Suprapubic skin (tissue), 4 donors: ENCODE results near the gene MAD1L1. TPM values are rescaled to one million over a fixed set of nuclear protein-coding genes. Genes with fewer than 3 reads are reported as not detected.

ENCODE experiments used
- DNase-seq, 2 donors: peaks; one replicate each; pipeline ENCODE4 v3.0.0-alpha.2; 2019; ENCODE audit warnings: low spot score in 2 of 2
- H3K27ac ChIP-seq: fragments of 200-600 bp; sonication (generic); one replicate; pipeline ENCODE4 v1.5.1; 2019
- H3K27me3 ChIP-seq: fragments of 200-600 bp; sonication (generic); one replicate; pipeline ENCODE4 v1.5.1; 2019
- H3K36me3 ChIP-seq: fragments of 200-600 bp; sonication (generic); one replicate; pipeline ENCODE4 v1.5.1; 2019
- H3K4me1 ChIP-seq: fragments of 200-600 bp; sonication (generic); one replicate; pipeline ENCODE4 v1.5.1; 2019
- H3K4me3 ChIP-seq: fragments of 200-600 bp; sonication (generic); one replicate; pipeline ENCODE4 v1.5.1; 2019; ENCODE audit warnings: mild to moderate bottlenecking
- H3K9me3 ChIP-seq: fragments of 200-600 bp; sonication (generic); one replicate; pipeline ENCODE4 v1.5.1; 2019
- EP300 ChIP-seq: sonication (generic); formaldehyde crosslinking; IDR thresholded peaks from one replicate; pipeline ENCODE4 v1.6.1; 2017; ENCODE audit warnings: antibody characterized with exemption
- POLR2A ChIP-seq, 2 donors: fragments of 450-650 bp; IDR thresholded peaks; one replicate each; pipeline ENCODE4 v1.6.1; 2017; ENCODE audit warnings: antibody characterized with exemption in 2 of 2, mild to moderate bottlenecking in 2 of 2, moderate library complexity in 2 of 2
- POLR2AphosphoS5 ChIP-seq, 3 donors: sonication (generic); formaldehyde crosslinking; IDR thresholded peaks; one replicate each; pipeline ENCODE4 v1.6.1; 2017; ENCODE audit warnings: antibody characterized with exemption in 3 of 3
- WGBS: methylation state at CpG from one replicate; pipeline ENCODE4 v1.1.5; 2018; 5-methylcytosine and 5-hydroxymethylcytosine counted together
- total RNA-seq, 4 donors: library from RNA; depleted of rRNA; stranded (reverse); fragments of >200 nt; gene quantifications; one replicate each; pipeline ENCODE4 v1.1.0, GENCODE V29; 2016
- TF ChIP-seq, protein P1 (sequence below), 2 donors: fragments of 200-600 bp in 1 of 2; fragments of 450-650 bp in 1 of 2; sonication (generic) in 1 of 2; IDR thresholded peaks; one replicate each; pipeline ENCODE4 v1.5.1; 2016 to 2019; ENCODE audit warnings: antibody characterized with exemption in 2 of 2, mild to moderate bottlenecking in 1 of 2, moderate library complexity in 1 of 2

The MAD1L1 gene
- total RNA-seq, 4 donors from 2014 or later: 53.2 to 69.8 (median 62.2) TPM

DNA sequence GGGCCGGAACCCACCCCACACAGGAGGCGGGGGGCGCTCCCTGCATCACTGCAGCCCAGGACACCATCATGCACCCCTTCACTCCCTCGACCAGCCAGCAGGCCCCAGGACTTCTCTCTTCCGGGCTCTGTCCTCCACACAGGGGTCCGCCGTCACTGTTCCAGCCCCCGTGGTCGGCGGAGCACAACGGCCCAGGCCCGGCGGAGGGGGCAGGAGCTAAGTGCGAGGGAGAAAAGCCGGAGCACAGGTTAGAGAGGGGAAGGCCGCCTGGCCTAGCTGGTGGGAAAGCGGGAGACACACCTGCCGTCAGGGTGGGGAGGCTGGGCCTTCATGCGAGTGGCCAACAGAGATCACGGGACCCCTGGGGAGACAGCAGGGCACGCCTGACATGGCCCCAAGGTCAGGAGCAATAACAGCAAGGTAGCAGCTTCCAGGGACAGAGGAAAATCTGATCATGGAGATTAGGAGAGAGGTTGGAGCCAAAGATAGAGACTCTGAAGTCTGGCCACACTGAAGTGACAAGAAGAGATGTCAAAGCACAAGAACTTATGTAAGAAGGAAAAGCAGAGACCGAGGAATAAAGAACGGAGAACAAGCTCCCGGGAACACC is 151.1 kb downstream of the MAD1L1 start:
- no peaks in the 10 kb centered on the region for H3K4me1 ChIP-seq

DNA sequence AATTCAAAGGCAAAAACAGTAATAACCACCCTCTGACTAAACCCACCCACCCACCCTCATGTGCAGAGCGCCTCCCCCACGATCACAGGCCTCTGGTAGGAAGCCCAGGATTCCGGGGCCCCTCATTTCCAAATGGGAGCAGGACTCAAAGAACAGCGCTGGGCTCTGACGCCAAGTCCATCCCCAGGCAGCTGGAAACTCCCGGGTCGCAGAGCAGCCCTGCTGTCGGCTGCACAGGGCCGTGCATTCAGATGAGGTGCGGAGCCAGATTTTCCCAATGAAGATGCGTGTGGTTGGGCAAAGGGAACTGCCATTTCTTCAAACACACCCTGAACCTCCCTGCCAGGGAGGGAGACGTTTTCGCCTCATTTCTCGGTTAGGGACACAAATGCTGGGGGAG is 152.3 kb downstream of the MAD1L1 start:
- no peaks in the 10 kb centered on the region for H3K4me1 ChIP-seq
- no peak overlapping the region for H3K4me3 ChIP-seq
- H3K27me3 ChIP-seq: no peaks in the 10 kb centered on the region
- H3K36me3 ChIP-seq: peaks cover 23% of the 10 kb centered on the region
- DNase-seq: no peak
- TF ChIP-seq, protein P1, sequence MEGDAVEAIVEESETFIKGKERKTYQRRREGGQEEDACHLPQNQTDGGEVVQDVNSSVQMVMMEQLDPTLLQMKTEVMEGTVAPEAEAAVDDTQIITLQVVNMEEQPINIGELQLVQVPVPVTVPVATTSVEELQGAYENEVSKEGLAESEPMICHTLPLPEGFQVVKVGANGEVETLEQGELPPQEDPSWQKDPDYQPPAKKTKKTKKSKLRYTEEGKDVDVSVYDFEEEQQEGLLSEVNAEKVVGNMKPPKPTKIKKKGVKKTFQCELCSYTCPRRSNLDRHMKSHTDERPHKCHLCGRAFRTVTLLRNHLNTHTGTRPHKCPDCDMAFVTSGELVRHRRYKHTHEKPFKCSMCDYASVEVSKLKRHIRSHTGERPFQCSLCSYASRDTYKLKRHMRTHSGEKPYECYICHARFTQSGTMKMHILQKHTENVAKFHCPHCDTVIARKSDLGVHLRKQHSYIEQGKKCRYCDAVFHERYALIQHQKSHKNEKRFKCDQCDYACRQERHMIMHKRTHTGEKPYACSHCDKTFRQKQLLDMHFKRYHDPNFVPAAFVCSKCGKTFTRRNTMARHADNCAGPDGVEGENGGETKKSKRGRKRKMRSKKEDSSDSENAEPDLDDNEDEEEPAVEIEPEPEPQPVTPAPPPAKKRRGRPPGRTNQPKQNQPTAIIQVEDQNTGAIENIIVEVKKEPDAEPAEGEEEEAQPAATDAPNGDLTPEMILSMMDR (IDR thresholded peaks at IDR 0.05): no peak
- TF ChIP-seq POLR2AphosphoS5 (IDR thresholded peaks at IDR 0.05): no peak
- TF ChIP-seq POLR2A (IDR thresholded peaks at IDR 0.05): no peak
- no peak for TF ChIP-seq EP300
- H3K27ac ChIP-seq: no peak overlapping the region
- WGBS: 91% methylated on average over 14 of the region's 14 CpGs
- H3K9me3 ChIP-seq: no peaks in the 10 kb centered on the region

More for the DNA sequence above, 151.1 kb downstream of the MAD1L1 start:
- Histone ChIP-seq H3K4me3 (no peak overlapping the region), H3K27ac (no peak overlapping the region), H3K27me3 (no peaks in the 10 kb centered on the region), H3K36me3 (peaks cover 21% of the 10 kb centered on the region), H3K9me3 (no peaks in the 10 kb centered on the region)
- no peak for DNase-seq
- no peak for TF ChIP-seq EP300
- TF ChIP-seq, protein P1 (IDR thresholded peaks at IDR 0.05): no peak
- TF ChIP-seq POLR2A (IDR thresholded peaks at IDR 0.05): no peak
- TF ChIP-seq POLR2AphosphoS5 (IDR thresholded peaks at IDR 0.05): no peak
- WGBS: 94% methylated on average over 17 of the region's 24 CpGs

DNA sequence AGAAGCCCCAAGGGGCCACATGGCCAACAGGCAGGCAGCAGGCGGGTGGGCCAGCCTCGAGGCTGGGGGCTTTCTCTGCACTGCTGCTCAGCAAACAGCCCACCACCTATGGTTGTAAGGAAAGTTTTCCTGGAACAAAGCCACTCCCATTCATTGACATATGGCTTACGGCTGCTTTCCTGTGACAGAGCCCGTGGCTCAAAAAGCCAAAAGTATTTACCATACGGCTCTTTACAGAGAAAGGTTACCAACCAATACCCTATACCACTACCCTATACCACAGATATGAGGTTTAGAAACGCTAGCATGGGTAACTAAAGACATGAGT is 152.7 kb downstream of the MAD1L1 start:
- 82% methylated on average over 6 of the region's 6 CpGs for WGBS
- Histone ChIP-seq H3K27me3 (no peaks in the 10 kb centered on the region), H3K4me3 (no peak overlapping the region), H3K36me3 (peaks cover 23% of the 10 kb centered on the region), H3K9me3 (no peaks in the 10 kb centered on the region), H3K4me1 (no peaks in the 10 kb centered on the region), H3K27ac (no peak overlapping the region)
- no peak for DNase-seq
- no peak for TF ChIP-seq EP300

DNA sequence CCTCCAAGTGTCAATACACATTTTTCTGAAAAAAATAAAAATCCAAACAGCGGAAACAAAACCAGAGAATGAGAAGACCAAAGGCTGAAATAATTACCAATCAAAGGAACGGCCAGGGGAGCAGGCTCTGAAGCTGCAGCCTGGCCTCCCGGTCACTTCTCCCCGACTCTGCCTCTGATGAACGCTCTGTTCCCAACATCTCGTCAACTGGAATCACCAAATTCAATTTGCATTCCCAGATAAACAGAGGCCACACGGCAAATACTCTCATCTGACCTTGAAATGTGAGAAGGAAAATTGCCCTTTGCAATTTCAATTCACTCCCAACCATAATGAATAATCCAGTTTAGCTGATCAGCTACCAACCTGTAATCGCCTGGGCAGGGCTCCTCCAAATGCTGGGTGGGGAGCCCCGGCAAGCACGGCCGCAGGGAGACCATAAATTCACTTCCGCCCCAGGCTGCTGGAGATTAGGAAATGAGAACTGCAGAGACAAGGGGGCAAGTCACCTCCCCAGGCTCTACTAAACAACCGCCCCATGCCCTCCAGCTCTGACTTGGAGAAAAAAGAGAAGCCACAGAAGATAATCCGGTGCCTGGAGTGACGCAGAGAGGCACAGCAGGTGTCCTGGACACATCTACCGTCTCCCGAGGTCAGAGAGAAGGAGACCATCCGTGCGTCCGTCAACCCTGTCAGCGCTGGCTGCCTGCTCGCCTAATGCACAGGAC is 153.2 kb downstream of the MAD1L1 start:
- DNase-seq: no peak
- Histone ChIP-seq H3K36me3 (peaks cover 23% of the 10 kb centered on the region), H3K4me3 (no peak overlapping the region), H3K9me3 (no peaks in the 10 kb centered on the region), H3K4me1 (no peaks in the 10 kb centered on the region), H3K27ac (no peak overlapping the region), H3K27me3 (no peaks in the 10 kb centered on the region)
- TF ChIP-seq EP300: no peak
- WGBS: 84% methylated on average over 13 of the region's 22 CpGs

DNA sequence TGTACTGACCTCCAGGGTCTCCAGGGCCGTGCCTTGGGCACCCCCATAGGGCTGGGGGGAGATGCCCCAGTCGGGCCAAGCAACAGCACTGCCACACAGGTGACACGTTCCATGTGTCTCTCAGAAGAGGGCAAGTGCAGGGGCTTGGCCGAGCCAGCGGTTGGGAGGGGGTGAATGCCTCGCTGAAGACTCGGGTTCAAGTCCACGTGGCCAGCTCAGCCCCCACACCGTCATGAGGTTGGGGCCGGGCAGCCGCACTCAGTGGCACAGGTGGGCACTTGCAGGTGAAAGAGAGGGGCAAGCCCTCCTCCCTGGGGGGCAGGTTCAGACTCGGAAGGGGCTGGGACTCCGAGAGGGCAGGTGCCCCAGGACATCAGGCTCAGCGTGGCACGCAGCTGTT is 153.8 kb downstream of the MAD1L1 start:
- no peak overlapping the region for H3K4me3 ChIP-seq
- peaks cover 18% of the 10 kb centered on the region for H3K36me3 ChIP-seq
- H3K27ac ChIP-seq: no peak overlapping the region
- no peaks in the 10 kb centered on the region for H3K9me3 ChIP-seq
- TF ChIP-seq, protein P1 (IDR thresholded peaks at IDR 0.05): no peak
- TF ChIP-seq POLR2AphosphoS5 (IDR thresholded peaks at IDR 0.05) (no peak), POLR2A (IDR thresholded peaks at IDR 0.05) (no peak), EP300 (no peak)
- 93% methylated on average over 4 of the region's 15 CpGs for WGBS
- H3K4me1 ChIP-seq: no peaks in the 10 kb centered on the region
- DNase-seq: no peak
- H3K27me3 ChIP-seq: no peaks in the 10 kb centered on the region

DNA sequence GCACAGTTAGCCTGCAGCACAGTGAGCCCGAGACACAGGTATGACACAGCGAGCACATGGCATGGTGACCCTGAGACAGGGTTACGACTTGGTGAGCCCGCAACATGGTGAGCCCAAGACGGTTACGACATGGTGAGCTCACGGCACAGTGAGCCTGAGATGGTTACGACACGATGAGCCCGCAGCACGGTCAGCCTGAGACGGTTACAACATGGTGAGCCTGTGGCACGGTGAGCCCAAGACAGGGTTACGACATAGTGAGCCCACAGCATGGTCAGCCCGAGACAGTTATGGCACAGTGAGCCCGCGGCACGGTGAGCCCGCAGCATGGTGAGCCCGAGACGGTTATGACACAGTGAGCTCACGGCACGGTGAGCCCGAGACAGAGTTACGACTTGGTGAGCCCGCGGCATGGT is 156.1 kb downstream of the MAD1L1 start:
- no peaks in the 10 kb centered on the region for H3K4me1 ChIP-seq
- DNase-seq: no peak
- no peaks in the 10 kb centered on the region for H3K27me3 ChIP-seq
- 90% methylated on average over 15 of the region's 27 CpGs for WGBS
- H3K27ac ChIP-seq: no peak overlapping the region
- no peak for TF ChIP-seq POLR2AphosphoS5 (IDR thresholded peaks at IDR 0.05)
- no peak for TF ChIP-seq POLR2A (IDR thresholded peaks at IDR 0.05)
- TF ChIP-seq, protein P1 (IDR thresholded peaks at IDR 0.05): no peak
- no peak for TF ChIP-seq EP300
- H3K9me3 ChIP-seq: no peaks in the 10 kb centered on the region
- H3K4me3 ChIP-seq: no peak overlapping the region
- H3K36me3 ChIP-seq: peaks cover 9% of the 10 kb centered on the region
